ENCODE measurements around the gene BTBD19. TPM values are rescaled to one million over a fixed set of nuclear protein-coding genes. Genes with fewer than 3 reads are reported as not detected.

The BTBD19 gene
- total RNA-seq, 1 donor from 2014 or later: 51.2 TPM

- Mint-ChIP-seq H3K4me3 (ENCODE audit: unreplicated experiment) (no peak overlapping the region), H3K27ac (ENCODE audit: unreplicated experiment) (no peak overlapping the region), H3K27me3 (ENCODE audit: unreplicated experiment) (no peaks in the 10 kb centered on the region), H3K9me3 (ENCODE audit: unreplicated experiment) (no peaks in the 10 kb centered on the region), H3K36me3 (ENCODE audit: unreplicated experiment) (peaks cover 43% of the 10 kb centered on the region), H3K4me1 (ENCODE audit: unreplicated experiment) (peaks cover 35% of the 10 kb centered on the region)
- DNase-seq (ENCODE audit: extremely low spot score, unreplicated experiment): no peak
- no peak for TF ChIP-seq CTCF (IDR thresholded peaks at IDR 0.05)
These were observed 29.4 kb upstream of the BTBD19 start for GRCh38 chr1:44778705-44779576.

GRCh38 chr1:44780583-44781121 is 27.7 kb upstream of the BTBD19 start:
- no peaks in the 10 kb centered on the region for H3K9me3 Mint-ChIP-seq (ENCODE audit: unreplicated experiment)
- H3K27me3 Mint-ChIP-seq (ENCODE audit: unreplicated experiment): no peaks in the 10 kb centered on the region
- peaks cover 43% of the 10 kb centered on the region for H3K36me3 Mint-ChIP-seq (ENCODE audit: unreplicated experiment)
- TF ChIP-seq CTCF (IDR thresholded peaks at IDR 0.05): no peak
- peaks cover 39% of the 10 kb centered on the region for H3K4me1 Mint-ChIP-seq (ENCODE audit: unreplicated experiment)
- H3K27ac Mint-ChIP-seq (ENCODE audit: unreplicated experiment): no peak overlapping the region
- no peak overlapping the region for H3K4me3 Mint-ChIP-seq (ENCODE audit: unreplicated experiment)
- DNase-seq (ENCODE audit: extremely low spot score, unreplicated experiment): no peak

GRCh38 chr1:44783697-44784093 is 24.6 kb upstream of the BTBD19 start:
- Mint-ChIP-seq H3K27me3 (ENCODE audit: unreplicated experiment) (no peaks in the 10 kb centered on the region), H3K4me3 (ENCODE audit: unreplicated experiment) (no peak overlapping the region), H3K36me3 (ENCODE audit: unreplicated experiment) (peaks cover 29% of the 10 kb centered on the region), H3K4me1 (ENCODE audit: unreplicated experiment) (peaks cover 27% of the 10 kb centered on the region), H3K9me3 (ENCODE audit: unreplicated experiment) (no peaks in the 10 kb centered on the region), H3K27ac (ENCODE audit: unreplicated experiment) (no peak overlapping the region)
- no peak for TF ChIP-seq CTCF (IDR thresholded peaks at IDR 0.05)
- DNase-seq (ENCODE audit: extremely low spot score, unreplicated experiment): no peak

- no peak for TF ChIP-seq CTCF (IDR thresholded peaks at IDR 0.05)
- DNase-seq (ENCODE audit: extremely low spot score, unreplicated experiment): no peak
- Mint-ChIP-seq H3K4me1 (ENCODE audit: unreplicated experiment) (peaks cover 27% of the 10 kb centered on the region), H3K9me3 (ENCODE audit: unreplicated experiment) (no peaks in the 10 kb centered on the region), H3K4me3 (ENCODE audit: unreplicated experiment) (no peak overlapping the region), H3K36me3 (ENCODE audit: unreplicated experiment) (peaks cover 24% of the 10 kb centered on the region), H3K27me3 (ENCODE audit: unreplicated experiment) (no peaks in the 10 kb centered on the region), H3K27ac (ENCODE audit: unreplicated experiment) (no peak overlapping the region)
These were observed 24.0 kb upstream of the BTBD19 start for GRCh38 chr1:44784094-44785028.
